HG03460 (cell line): ENCODE results near the gene OSGIN1.

Source experiments
- ATAC-seq: cut with Tn5 transposase; IDR thresholded peaks from one replicate; pipeline ENCODE4 v1.9.1; 2021; ENCODE audit not compliant: unreplicated experiment

The OSGIN1 gene

DNA sequence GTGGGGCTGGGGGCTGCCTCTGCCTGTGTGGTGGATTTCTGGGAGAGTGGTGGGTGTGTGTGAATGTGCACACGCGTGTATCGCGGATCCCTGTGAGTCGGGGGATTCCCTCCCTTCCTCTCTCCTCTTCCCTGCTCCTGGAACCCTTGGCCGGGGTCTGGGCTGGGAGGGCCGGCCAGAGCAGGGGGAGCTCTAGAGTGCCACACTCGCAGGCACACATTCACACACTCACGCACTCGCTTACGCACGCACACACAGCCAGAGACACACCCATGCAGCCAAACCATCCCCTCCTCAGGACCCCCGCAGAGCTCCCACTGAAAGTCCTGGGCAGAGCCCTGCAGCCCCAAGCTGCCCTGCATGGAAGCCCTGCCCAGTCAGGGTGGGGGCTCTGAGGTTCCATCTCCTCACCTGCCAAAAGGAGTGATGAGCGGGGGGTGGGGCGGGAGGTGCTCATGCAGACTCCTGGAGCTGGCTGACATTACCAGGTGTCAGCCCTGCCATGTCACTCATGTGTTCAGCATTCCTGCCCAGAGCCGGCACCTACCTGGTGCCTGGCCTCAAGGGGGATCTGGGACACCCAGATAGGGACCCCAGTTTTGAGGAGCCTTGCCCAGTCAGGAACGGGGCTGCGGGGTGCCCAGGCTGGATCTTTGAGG, 16.9 kb downstream of the OSGIN1 start:
- no peak for ATAC-seq

DNA sequence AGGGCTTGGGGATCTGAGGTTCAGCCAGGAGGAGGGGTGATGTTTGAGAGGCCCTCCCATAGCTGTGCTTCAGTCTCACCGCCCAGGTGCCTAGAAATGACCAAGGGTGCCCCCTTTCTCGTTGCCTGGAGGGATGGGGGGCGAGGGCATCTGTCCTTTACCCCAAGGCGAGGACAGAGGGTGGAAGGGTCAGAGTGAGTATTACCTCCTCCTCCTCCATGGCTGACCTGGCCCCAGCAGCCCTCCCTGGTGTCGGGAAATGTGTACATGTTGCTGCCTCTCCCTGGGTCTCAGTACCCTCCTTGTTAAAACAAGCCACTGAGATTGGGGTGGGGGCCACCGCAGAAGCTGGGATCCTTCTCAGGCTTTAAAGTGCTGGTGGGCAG, 17.4 kb downstream of the OSGIN1 start:
- no peak for ATAC-seq

DNA sequence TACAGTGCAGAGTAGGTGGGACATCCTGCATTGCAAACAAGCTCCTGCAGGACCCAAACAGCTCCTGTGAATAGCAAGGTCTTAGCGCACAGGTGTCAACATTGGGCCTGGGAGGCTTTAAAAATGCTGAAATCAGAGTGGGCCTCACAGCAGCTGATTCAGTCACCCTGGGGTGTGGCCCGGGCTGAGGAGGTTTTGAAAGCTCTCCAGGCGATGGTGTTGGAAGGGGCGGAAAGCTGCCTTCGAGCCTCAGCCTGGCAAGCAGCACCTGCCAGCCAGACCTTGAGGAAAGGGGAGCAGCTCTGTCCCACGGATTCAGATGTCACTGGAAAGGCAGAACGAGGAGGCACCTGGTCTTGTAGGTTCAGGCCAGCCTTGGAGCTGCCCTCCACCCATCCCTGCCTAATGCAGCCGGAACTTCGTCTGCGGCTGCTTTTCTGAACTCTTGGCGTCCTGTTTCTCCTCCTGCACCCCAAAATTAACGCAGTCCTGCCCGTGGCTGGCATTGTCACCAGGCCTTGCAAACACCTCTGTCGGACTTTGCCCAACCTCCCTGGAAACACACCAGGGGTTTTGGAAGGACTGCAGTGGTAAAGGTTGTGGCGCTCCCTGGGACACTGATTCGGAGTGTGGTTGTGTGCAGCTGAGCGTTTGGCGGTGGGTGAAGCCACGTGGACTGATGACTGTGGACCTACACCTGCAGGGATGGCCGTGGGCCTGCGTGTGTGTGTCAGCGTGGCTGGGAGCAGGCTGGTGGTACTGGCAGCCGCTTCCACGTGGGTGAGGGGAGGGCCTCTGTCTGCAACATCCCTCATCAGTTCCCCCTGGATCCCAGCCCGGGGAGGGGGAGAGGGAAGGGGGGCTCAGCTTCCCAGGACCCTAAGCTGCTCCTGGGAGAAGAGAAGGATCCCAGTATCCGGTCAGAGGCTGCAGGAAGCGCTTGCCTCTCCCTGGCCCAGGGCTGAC, 18.4 kb downstream of the OSGIN1 start:
- ATAC-seq, result no peak

DNA sequence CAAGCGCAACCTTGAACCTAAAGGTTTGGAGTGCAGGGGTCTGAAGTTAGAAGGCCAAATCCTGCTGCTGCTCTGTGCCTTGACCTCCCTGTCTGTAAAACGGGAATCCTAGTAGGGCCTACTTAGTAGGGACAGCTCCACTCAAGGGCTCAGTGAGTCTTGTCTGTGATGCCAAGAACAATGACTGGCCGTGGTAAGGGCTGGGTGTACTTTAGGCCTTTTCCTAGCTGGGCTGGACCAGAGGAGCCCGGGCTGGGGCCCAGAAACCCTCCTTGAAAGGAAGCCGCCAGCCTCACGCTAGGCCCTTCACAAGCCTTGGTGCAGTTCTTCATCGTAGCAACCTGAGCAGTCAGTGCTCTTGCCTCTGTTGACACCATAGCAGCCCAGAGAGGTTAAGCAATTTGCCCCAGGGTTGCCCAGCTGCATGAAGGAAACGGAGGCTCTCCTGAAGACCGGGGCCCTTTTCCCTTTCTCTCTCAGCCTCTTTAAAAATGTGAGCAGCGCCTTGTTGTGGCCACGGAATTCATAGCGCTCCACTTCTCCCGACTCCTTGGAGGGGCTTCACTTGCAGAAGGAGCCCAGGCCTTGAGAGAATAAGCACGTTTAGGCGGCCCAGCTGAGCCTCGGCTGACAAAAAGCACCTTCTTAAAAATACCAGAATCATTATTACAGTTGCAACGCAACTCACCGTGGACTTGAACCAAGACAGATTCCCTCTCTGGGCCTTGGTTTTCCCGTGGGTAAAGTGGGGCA, 19.4 kb downstream of the OSGIN1 start:
- no peak for ATAC-seq

DNA sequence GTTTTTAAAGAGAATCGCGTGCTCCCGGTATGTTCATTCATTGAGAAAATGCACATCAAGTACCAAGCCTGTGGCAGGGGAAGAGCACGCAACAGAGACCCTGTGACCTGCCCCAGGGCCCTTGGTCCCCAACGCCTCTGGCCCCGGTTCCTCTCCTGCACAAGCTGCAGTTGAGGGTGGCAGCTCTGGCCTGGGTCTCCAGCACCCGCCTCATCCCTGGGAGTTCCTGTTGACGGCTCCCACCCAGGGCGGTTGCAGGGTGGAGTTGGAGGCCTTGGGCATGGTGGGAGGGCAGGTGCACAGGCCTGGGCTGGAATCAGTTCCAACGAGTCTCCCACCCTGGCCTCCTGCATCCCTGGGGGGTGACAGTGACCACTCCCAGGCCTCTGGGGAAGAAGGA, 20.0 kb downstream of the OSGIN1 start:
- no peak for ATAC-seq

DNA sequence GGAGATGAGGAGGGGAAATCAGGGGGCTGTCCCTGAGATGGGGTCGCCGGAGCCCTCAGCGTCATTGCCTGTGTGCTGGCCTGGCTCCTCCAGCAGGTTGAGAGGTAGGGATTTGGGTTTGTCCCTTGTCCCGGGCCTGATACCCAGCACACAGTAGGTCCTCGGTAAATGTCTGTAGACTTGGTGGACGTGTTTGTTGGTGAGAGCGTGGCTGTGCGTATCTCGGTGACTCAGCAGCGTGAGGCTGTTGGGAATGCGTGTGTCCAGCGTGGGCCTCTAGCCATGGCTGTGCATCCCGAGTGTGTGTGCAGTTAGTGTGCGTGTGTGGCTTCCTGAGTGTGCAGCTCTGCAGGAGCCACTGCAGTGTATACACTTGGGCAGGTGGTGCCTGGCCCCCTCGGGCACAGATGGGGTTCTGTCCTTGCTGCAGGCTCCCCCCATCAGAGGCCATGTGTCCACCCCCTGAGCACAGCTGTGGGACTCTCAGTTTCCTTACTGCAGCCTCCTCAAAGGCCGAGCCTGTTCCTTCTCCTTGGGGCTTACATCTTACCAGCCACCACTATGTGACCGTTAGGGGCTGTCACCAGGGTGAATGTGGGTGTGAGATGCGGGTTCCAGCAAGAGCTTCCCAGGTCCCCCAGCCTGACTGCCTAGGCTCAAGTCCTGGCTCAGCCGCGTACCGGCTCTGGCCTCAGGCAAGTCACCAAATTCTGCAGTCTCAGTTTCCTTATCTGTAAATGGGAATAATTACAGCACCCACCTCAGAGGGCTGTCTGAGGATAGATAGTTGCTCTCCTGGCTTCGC, 20.7 kb downstream of the OSGIN1 start:
- ATAC-seq, result no peak

DNA sequence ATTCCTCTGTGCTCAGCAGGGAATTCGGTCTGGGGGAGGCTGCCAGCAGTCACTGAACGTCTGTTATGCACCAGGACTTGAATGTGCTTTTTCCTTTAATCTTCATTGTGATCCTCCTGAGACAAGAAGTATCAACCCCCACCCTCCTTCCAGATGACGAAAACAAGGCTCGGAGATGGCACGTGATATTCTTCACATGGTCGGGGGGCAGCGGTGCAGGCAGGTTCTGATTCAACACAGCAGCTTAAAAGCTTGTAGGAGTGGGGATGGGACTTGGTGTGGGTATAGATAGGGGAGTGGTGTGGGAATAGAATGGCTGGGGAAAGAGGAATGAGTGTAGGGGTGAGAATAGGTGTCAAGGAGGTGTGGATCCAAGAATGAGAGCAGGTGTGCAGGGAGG, 21.4 kb downstream of the OSGIN1 start:
- no peak for ATAC-seq

DNA sequence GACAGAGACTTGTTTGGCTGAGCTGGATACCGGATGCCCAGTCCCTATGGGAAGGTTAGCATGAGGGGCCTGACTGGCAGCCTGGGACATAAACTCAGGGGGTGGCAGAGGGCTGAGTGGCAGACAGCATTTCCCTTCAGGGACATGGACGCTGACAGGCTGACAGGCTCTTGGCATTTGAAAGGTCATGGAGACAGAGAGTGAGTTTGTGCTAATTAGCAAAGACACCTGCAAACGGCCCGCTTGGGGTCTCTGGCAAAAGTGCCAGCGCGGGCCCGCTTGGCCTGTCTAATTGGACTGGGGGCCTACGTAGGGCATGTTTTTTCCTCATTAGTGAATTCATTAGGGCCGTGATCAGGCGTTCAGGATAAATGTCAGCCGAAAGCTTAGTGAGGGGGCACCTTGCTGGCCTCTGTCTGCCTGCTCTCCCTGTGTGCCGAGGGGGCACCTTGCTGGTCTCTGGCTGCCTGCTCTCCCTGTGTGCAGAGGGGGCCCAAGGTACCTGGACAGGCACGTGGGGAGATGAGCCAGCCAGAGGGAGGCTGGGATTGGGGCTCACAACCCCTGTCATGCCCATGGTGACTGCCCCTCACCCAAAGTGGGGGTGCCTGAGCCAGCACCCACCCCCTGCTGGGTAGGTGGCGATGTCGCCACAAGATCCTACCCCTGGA, 22.7 kb downstream of the OSGIN1 start:
- no peak for ATAC-seq

DNA sequence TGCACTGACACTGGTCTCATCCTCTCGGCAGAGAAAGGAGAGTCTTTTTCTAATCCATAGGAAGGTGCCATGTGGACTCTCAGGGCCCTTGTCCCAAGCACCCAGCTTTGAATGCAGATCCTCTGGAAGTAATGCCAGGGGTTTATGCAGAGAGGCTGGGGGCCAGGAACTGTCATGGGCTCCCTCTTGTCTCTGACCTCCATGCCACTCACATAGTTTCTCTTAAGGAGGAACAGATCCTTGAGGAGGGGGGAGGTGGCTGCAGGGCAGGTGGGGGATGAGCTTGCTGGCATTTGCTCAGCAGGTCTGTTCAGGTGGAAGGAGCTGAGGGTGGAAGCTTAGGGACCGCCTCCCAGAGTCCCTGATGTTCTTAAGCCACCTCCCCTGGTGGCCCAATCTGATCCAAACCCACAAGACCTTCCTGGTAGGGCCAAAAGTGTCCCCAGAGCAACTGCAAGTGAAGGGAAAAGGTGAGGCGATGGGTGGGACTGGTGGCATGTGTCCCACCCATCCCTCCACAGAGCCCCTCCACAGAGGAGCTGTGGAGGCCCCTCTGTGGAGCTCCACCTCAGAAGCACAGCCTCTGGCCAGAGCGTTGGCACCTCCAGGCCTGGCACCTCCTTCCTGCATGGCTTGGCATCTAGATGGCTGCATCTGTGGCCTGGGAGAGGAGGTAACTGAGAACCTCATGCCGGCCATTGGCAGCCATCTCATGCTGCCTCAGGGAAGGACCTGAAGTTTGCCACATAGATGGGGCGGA, 24.2 kb downstream of the OSGIN1 start:
- no peak for ATAC-seq

DNA sequence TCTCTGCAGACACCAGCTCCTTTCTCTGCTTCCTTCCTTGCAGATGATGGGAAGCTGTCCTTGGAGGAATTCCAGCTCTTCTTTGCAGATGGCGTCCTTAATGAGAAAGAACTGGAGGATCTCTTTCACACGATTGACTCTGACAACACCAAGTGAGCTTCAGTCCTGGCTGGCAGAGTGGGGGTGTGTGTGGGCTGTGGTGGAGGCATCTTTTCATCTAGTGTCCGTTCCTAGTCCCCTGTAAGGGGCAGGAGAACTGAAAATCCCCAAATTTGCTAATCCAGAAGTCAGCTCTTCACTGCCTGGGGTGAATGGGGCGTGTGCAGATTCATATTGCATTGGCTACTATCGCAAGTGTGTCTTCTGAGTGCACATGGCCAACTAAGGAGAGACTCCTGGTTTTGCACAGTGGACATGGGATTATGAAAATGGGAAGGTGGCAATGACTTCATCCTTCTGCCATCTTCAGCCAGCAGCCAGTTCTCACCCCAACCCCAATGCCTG, 25.4 kb downstream of the OSGIN1 start:
- ATAC-seq, result no peak

DNA sequence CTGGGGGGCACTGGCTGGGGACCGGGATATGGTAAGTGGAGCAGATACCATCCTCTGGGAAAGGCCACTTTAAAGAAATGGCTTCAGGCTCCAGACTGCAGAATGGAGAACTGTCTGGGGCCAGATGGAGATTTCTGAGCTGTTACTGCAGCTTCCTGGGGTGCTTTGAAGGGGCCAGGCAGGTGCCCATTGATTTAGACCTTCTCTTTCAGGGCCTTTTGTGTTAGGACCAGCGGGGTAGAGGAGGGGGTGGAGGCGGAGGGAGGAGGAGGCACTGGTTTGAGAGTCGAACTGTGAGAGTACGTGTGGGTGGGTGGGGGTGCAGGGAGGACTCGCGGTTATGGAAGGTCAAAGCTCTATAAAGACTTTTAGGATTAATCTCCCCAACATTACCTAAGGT, 26.4 kb downstream of the OSGIN1 start:
- no peak for ATAC-seq

DNA sequence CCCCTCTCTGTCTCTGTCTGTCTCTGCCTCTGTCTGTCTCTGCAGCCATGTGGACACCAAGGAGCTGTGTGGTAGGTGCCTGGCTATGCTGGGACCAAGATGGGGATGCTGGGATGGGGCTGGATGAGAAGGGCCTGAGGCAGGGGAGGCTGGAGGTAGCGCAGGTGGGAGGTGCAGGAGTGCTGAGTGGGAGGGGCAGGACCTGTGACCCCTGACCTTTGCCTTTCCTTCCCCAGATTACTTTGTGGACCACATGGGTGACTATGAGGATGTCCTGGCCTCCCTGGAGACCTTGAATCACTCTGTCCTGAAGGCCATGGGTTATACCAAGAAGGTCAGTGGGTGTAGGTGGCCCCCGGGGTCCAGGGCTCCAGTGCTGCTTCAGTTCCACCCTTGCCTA, 27.8 kb downstream of the OSGIN1 start:
- no peak for ATAC-seq

DNA sequence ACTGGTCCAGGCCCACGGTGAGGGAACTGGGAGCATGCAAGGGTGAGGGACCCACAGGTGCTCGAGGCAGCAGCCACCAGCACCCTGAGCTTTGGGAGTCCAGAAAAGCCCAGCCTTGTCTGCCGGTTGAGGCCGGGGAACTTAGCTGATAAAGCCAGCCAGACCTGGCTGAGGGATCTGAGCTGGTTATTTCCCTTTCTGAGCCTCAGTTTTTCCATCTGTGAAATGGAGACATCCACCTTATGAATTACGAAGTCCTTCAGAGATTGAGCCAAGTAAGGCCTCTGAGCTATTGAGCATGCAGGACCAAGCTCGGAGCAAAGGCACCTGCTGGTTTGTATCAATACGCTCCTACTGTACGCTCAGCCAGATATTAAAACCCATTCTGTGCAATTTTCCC, 28.8 kb downstream of the OSGIN1 start:
- ATAC-seq, result no peak

DNA sequence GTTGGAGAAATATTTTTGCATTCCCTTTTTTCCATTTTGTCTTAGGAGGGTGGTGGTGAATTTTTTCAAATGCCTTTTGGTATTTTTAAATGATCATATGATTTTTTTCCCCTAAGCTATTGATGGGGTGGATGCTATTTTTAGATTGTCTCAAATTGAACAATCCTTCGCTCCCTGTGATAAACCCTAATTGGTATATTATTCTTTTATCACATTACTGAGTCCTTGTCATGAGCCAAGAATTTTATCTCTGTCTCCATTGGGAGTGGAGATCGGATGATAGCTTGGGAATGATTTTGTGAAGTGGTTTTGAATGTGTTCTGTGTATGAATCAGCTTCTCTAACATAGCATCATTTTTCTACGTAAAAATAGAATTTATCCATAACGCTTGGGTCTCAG, 30.5 kb downstream of the OSGIN1 start:
- ATAC-seq, result no peak

DNA sequence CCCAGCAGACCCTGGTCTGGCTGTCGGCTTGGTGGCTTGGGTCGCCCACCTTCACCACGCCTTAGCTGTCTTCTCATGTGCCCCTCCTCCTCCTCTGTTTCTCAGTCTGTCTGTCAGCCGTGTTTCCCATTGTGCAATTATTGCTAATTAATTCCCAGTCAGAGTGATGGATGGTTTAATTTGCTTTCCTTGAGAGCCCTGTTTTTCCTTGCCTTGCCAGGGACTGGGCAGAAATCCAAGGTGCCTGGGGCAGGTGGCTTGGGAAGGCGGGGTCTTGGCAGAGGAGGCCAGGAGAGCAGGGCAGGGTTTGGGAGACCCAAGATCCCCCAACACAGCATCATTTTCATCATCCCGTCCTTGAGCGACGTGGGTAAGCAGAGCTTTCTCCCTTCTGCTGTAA, 36.3 kb downstream of the OSGIN1 start:
- ATAC-seq, result no peak

DNA sequence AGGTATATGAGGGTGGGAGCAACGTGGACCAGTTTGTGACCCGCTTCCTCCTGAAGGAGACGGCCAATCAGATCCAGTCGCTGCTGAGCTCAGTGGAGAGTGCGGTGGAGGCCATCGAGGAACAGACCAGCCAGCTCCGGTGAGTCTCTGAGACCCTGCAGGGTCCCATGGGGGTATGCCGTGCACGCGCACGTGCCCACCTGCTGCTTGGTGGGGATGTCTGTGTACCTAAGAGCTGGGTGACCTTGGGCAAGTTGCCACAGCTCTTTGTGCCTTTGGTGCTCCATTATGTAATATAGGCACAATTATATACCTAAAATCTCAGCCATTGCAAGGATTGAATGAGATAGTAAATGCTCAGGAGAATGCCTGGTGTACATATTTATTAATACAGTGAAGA, 37.5 kb downstream of the OSGIN1 start:
- ATAC-seq, result no peak

DNA sequence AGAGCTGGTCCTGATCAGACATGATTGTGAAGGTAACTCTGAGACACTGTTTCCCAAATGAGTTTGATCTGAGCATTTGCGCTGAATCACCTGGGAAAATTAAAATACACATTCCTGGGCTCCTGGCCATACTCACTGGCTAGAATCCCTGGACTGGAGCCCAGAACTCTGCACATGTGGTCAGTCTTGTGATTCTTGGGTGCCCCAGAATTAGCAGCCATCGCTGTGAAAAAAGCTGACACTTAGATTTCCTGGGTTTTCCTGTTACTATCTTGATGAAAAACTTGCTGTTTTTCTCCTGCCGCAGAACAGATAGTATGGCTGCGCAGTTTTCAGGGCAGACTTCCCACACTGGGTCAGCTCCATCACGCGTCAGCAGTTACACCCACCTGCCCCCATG, 39.6 kb downstream of the OSGIN1 start:
- no peak for ATAC-seq

DNA sequence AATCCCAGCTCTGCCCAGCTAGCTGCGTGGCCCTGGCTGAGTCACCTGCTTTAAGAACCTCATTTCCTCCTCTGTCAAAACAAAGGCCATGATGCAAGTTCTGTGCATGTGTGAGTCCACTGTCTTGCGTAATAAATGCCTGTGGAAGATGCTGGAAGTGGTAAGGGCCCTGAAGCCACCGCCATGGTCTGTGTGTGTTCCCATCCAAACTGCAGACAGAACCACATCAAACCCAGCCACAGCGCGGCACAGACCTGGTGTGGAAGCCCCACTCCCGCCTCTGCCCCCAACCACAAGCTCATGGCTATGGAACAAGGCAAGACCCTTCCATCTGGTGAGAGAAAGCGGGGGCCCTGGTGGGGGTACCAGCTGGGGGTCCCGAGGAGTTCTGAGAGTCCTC, 41.0 kb downstream of the OSGIN1 start:
- ATAC-seq, result no peak

DNA sequence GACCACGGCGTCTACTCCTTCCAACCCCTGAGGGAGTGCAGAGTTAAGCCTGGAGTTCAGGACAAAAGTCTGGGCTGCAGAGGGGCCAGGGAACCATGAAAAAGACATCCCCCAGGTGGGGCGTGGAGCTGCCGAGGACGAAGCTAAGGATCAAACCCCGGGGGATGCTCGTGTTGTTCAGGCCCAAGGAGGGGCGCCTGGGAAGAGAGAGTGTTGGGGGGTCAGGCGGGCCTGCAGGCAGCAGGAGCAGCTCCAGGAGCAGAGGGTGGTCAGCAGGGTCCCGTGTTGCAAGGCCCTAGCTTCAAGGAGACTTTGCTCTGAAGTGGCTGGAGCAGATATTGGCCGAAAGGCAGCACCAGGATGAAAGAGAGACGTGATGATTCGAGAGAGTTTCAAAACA, 41.7 kb downstream of the OSGIN1 start:
- ATAC-seq, result no peak
